OCI-M2 (cell line): ENCODE results near the gene SFT2D1.
"Not testable (repeated sequence)": the region's sequence is repeated elsewhere in the genome, so short reads cannot be mapped to it uniquely, and the experiment has no call there.

Experiments used
- DNase-seq: peaks from one replicate; lab custom pipeline; 2025; ENCODE audit not compliant: unreplicated experiment; lab: John Stamatoyannopoulos, UW

The SFT2D1 gene

DNA sequence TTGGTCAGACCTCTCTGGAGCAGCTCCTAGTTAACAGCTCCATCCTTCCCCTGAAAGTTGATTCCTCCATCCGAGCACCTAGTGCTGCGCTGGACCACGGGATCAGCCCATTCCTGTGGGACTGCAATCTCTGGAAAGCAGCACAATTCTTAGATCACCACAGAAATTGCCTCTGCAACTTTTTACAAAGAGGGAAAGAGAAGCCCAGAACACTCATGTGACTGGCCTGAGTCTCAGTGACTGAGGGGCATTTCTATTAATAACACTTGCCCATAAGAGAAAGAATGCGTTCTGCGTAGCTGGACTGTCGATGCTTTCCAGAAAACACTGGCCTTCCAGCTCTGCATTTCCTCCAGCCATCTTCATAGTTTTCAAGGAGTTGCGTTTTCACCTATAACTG is 22.1 kb upstream of the SFT2D1 start:
- no peak for DNase-seq

GRCh38 chr6:166362427-166362826 is 20.1 kb upstream of the SFT2D1 start:
- DNase-seq = not testable (repeated sequence)

- no peak for DNase-seq
Measured at GRCh38 chr6:166361077-166361429, 18.7 kb upstream of the SFT2D1 start.

DNA sequence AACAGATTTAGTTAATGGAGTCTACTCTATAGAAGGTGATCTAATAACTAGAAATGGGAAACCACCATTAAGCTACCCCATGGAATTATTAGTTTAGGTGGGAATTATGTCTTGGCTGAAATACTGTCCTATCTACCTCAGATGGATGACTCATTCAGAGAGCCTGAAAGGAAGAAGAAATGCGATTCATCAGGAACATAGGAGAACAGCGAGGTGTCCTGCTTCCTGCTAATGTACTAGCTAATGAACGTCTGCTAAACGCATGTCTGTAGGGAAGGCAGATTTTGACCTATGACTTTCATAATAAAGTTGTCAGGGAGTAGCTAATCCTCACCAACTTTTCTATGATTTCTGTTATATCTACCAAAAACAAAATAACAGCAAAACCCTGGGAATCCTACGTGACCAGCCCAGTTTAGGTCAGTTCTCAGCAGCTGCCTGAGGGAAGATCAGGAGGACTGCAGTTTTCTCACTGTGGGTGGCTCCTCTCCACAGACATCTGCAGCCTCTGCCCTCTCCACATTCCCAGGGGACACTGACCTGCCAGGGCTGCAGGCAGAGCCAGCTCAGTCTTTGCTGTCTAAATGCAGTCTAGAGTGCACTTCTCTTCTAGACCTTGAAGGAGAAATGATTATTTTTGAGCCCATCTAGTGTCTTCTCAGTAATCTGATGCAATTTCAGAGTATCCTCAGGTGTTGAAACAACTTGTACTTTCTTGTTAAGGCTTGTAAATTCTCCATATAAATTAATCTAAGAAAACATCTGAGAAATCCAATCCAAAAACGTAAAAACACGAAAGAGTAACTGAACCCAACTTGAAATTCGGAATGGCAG is 18.1 kb upstream of the SFT2D1 start:
- no peak for DNase-seq

GRCh38 chr6:166355552-166355951 is 13.2 kb upstream of the SFT2D1 start:
- no peak for DNase-seq

GRCh38 chr6:166354965-166355364 is 12.6 kb upstream of the SFT2D1 start:
- DNase-seq = no peak

GRCh38 chr6:166354143-166354542 is 11.8 kb upstream of the SFT2D1 start:
- no peak for DNase-seq

DNA sequence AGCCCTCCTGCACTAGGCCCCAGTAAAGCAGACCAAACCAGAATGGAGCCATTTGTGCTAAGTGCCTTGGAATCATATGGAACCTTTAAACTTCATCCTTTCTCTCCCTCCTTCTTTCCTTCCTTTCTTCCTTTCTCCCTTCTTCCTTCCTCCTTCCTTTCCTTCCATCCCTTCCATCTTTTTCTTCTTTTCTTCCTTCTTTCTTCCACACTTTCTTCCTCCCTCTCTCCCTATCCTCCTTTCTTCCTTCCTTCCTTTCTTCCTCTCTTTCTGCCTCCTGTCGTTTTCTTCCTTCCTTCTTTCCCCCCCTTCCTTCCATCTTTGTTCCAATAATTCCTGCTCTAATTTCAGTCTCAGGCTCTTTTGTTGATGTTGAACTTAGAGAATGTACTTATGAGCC is 11.2 kb upstream of the SFT2D1 start:
- DNase-seq = no peak

GRCh38 chr6:166352923-166353322 is 10.6 kb upstream of the SFT2D1 start:
- DNase-seq = no peak

DNA sequence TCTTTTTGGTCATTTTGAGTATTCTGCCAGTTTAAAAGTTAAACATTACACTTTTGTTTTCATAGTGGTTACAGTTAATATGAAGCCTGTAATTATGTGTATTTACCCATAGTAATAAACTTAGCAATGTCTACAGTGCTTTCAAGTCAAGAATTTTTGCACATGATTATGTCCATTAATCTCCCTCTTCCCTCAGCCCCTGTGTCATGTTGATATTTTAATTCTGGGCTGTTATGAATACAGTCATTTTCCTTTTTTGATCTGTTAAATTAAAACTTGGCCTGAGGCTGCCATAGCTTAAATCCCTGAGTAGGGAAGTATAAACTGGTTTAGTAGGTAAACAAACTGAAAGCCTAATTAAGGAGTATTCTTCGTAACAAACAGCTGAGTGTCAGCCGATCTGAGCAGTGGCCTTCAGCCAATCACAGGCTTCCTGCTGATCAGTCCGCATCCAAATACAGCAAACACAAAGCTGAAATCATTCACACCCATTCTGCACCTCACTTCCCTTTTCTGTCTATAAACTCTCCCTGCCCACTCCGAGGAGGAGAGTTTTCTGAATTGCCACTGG is 9.5 kb upstream of the SFT2D1 start:
- DNase-seq = no peak

GRCh38 chr6:166348305-166348949 is 6.1 kb upstream of the SFT2D1 start:
- DNase-seq = no peak

DNA sequence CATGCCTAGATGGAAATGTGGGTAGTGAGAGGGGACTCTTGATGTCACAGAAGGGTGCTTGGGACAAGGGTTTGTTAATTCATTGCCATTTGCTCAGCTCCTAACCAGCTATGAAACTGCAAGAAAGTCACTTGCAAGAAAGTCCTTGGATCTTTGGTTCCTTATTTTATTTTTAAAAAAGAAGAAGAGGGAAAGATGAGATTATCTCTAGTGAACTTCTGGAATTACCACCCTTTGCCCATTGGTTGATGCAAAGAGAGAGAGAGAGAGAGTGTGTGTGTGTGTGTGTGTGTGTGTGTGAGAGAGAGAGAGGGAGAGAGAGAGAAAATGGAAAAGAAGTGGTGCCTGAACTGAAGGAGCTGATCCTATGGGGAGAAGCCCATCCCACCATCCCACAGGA is 4.6 kb upstream of the SFT2D1 start:
- no peak for DNase-seq

- no peak for DNase-seq
Measured at GRCh38 chr6:166346449-166346848, 4.1 kb upstream of the SFT2D1 start.

DNA sequence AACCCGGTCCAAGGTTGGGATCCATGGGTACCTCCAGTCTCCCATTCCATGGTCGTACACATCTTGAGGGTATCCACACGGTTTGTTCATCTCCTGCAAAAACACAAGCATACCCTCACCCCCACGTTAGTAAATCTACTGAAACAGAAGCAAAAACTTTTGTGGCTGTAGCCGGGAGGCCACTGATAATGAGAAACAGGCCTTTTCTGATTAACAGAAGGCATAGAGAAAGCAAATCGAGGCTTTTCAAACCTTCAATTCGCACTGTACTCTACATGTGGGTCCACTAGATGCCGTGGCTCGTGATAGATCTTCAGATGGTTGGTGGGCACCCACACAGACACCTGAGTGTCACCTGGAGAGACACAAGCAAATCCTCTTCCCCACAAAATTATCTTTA is 3.3 kb upstream of the SFT2D1 start:
- DNase-seq = not testable (repeated sequence)

GRCh38 chr6:166344921-166345320 is 2.6 kb upstream of the SFT2D1 start:
- not testable (repeated sequence) for DNase-seq

GRCh38 chr6:166344240-166344639 is 1.9 kb upstream of the SFT2D1 start:
- DNase-seq = no peak

GRCh38 chr6:166343150-166343487 is 774 bp upstream of the SFT2D1 start:
- peak; percentile 27 for DNase-seq

GRCh38 chr6:166341977-166342348 is 382 bp downstream of the SFT2D1 start:
- no peak for DNase-seq

DNA sequence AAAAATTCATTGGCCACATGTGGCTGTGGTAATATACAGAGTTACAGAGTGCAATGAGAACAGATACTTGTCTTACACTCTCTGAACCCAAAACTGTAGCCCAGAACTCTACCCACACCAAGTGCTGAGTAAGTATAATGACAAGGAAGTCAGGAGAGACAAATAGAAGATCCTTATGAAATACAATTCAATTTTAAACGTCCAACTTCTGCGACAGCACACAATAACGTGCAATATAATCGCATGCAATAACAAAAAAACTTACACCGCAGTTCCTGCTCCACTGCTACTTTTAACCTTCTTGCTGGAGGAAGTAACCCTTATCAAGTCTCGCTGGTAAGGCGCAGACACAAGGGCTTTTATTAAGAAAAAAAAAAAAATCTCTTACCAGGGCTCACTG is 881 bp downstream of the SFT2D1 start:
- no peak for DNase-seq

GRCh38 chr6:166338854-166339253 is 3.5 kb downstream of the SFT2D1 start:
- no peak for DNase-seq

DNA sequence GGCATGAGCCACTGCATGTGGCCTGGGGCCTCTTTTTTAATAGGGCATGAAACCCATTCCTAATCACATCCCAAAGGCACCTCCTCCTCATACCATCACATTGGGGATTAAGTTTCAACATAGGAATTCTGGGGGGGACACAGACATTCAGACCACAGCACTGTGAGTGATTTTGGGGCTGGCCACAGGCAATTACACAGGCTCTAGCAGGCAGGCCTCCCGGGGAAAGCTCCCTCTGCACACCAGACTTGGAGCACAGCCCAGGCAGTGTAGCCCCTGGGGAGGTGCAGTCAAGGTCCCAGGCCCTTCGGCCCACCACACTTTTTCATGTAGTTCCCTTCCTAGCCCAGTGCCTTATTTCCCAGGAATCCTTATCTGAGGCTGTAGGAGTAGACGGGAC is 5.5 kb downstream of the SFT2D1 start:
- no peak for DNase-seq
